ENCODE measurements around the gene CPLX4. TPM values are rescaled to one million over a fixed set of nuclear protein-coding genes. Genes with fewer than 3 reads are reported as not detected.
"Not testable (repeated sequence)": the region's sequence is repeated elsewhere in the genome, so short reads cannot be mapped to it uniquely, and the experiment has no call there.

The CPLX4 gene
- total RNA-seq, 5 donors from 2014 or later (not counting 1 experiment from before 2014, with no cell fraction given) = not detected

DNA sequence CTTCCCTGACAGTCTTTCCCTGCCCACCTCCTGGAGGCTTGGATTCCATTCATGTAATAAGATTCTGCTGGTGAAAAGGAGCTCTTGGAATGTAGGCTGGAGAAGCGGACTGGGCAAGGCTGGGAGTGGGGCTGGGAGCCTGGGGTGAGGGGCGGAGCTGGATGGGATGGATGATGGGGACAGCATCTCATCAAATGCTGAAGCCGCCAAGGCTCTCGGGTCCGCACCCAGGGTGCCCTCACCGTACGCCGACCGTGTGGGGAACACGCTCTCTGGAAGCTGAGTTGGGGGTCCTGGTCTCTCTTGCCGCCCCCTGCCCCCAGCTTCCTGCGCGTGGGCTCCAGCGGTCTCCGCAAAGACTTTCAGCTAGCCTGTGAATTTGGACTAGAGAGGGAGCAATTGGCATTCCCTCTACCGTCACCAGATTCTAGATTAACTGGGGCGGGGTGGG, 54.3 kb downstream of the CPLX4 start:
- peaks cover 56 to 81% of the 10 kb centered on the region in 2 donors for H3K27me3 Mint-ChIP-seq
- Histone ChIP-seq H3K4me1 (ENCODE audit: control insufficient read depth in 1 of 2, extremely low read depth in 1 of 2, insufficient read depth in 2 of 2, low read length in 2 of 2) (peaks cover 0 to 22% of the 10 kb centered on the region in 2 experiments), H3K4me3 (ENCODE audit: control insufficient read depth in 1 of 2, extremely low read depth in 1 of 2, low read length in 1 of 2) (no peak overlapping the region), H3K27ac (ENCODE audit: low read length) (no peak overlapping the region), H3K36me3 (ENCODE audit: control insufficient read depth in 2 of 2, extremely low read depth in 1 of 2, insufficient read depth in 1 of 2, low read length in 1 of 2) (no peaks in the 10 kb centered on the region), H3K9me3 (no peaks in the 10 kb centered on the region), H3K27me3 (replicated peaks in 1 of 2; ENCODE audit: control insufficient read depth in 2 of 2, extremely low read depth in 1 of 2, insufficient read depth in 2 of 2, low read length in 1 of 2) (peaks cover 19 to 53% of the 10 kb centered on the region in 2 experiments)
- H3K27ac Mint-ChIP-seq = no peak overlapping the region
- H3K4me1 Mint-ChIP-seq = peaks cover 18 to 28% (median 24%) of the 10 kb centered on the region in 3 donors
- WGBS (ENCODE audit: insufficient coverage) = 25% methylated on average over 10 of the region's 17 CpGs
- ChIA-PET CTCF (no interaction called here), POLR2A (no interaction called here)
- H3K4me3 Mint-ChIP-seq = peak overlapping the region in 1 of 3 donors; percentile 44
- ATAC-seq (replicated peaks in 1 of 4) = no peak
- no peak for DNase-seq
- no peaks in the 10 kb centered on the region for H3K36me3 Mint-ChIP-seq
- H3K9me3 Mint-ChIP-seq = no peaks in the 10 kb centered on the region

GRCh38 chr18:59263661-59264060, 54.8 kb downstream of the CPLX4 start:
- H3K4me1 ChIP-seq (ENCODE audit: control insufficient read depth in 1 of 2, extremely low read depth in 1 of 2, insufficient read depth in 2 of 2, low read length in 2 of 2) = peaks cover 0 to 19% of the 10 kb centered on the region in 2 experiments
- H3K4me3 Mint-ChIP-seq = peak overlapping the region in 1 of 3 donors; percentile 44
- H3K9me3 ChIP-seq = no peaks in the 10 kb centered on the region
- ChIA-PET POLR2A (no interaction called here), CTCF (no interaction called here)
- ATAC-seq (replicated peaks in 1 of 4) (no peak), DNase-seq (no peak)
- H3K4me1 Mint-ChIP-seq = peaks cover 18 to 25% (median 24%) of the 10 kb centered on the region in 3 donors
- H3K36me3 ChIP-seq (ENCODE audit: control insufficient read depth in 2 of 2, extremely low read depth in 1 of 2, insufficient read depth in 1 of 2, low read length in 1 of 2) = no peaks in the 10 kb centered on the region
- H3K27me3 ChIP-seq (replicated peaks in 1 of 2; ENCODE audit: control insufficient read depth in 2 of 2, extremely low read depth in 1 of 2, insufficient read depth in 2 of 2, low read length in 1 of 2) = peaks cover 19 to 50% of the 10 kb centered on the region in 2 experiments
- no peak overlapping the region for H3K27ac ChIP-seq (ENCODE audit: low read length)
- H3K9me3 Mint-ChIP-seq = no peaks in the 10 kb centered on the region
- H3K27me3 Mint-ChIP-seq = peaks cover 60 to 81% of the 10 kb centered on the region in 2 donors
- no peak overlapping the region for H3K27ac Mint-ChIP-seq
- H3K4me3 ChIP-seq (ENCODE audit: control insufficient read depth in 1 of 2, extremely low read depth in 1 of 2, low read length in 1 of 2) = no peak overlapping the region
- 12% methylated on average over 8 of the region's 16 CpGs for WGBS (ENCODE audit: insufficient coverage)
- no peaks in the 10 kb centered on the region for H3K36me3 Mint-ChIP-seq

GRCh38 chr18:59262243-59262642, 56.2 kb downstream of the CPLX4 start:
- ATAC-seq (replicated peaks in 1 of 4); H3K36me3 Mint-ChIP-seq; H3K9me3 ChIP-seq; CTCF ChIA-PET; H3K9me3 Mint-ChIP-seq; POLR2A ChIA-PET; H3K36me3 ChIP-seq (ENCODE audit: control insufficient read depth in 2 of 2, extremely low read depth in 1 of 2, insufficient read depth in 1 of 2, low read length in 1 of 2); H3K27ac Mint-ChIP-seq; DNase-seq; H3K4me3 ChIP-seq (ENCODE audit: control insufficient read depth in 1 of 2, extremely low read depth in 1 of 2, low read length in 1 of 2); H3K4me3 Mint-ChIP-seq; H3K27ac ChIP-seq (ENCODE audit: low read length): not testable (repeated sequence)
- H3K4me1 ChIP-seq (ENCODE audit: control insufficient read depth in 1 of 2, extremely low read depth in 1 of 2, insufficient read depth in 2 of 2, low read length in 2 of 2) = peaks cover 0 to 12% of the 10 kb centered on the region in 2 experiments
- Mint-ChIP-seq H3K4me1 (peaks cover 12 to 15% (median 14%) of the 10 kb centered on the region in 3 donors), H3K27me3 (peaks cover 53 to 75% of the 10 kb centered on the region in 2 donors)
- WGBS (ENCODE audit: insufficient coverage) = no CpG with 5 or more reads among the region's 2 CpGs
- H3K27me3 ChIP-seq (replicated peaks in 1 of 2; ENCODE audit: control insufficient read depth in 2 of 2, extremely low read depth in 1 of 2, insufficient read depth in 2 of 2, low read length in 1 of 2) = peaks cover 11 to 36% of the 10 kb centered on the region in 2 experiments

DNA sequence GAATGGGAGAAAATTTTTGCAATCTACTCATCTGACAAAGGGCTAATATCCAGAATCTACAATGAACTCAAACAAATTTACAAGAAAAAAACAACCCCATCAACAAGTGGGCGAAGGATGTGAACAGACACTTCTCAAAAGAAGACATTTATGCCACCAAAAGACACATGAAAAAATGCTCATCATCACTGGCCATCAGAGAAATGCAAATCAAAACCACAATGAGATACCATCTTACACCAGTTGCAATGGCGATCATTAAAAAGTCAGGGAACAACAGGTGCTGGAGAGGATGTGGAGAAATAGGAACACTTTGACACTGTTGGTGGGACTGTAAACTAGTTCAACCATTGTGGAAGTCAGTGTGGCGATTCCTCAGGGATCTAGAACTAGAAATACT, 56.6 kb downstream of the CPLX4 start:
- peaks cover 8 to 32% of the 10 kb centered on the region in 2 experiments for H3K27me3 ChIP-seq (replicated peaks in 1 of 2; ENCODE audit: control insufficient read depth in 2 of 2, extremely low read depth in 1 of 2, insufficient read depth in 2 of 2, low read length in 1 of 2)
- DNase-seq; H3K27ac ChIP-seq (ENCODE audit: low read length); H3K36me3 Mint-ChIP-seq; H3K9me3 ChIP-seq; POLR2A ChIA-PET; H3K27ac Mint-ChIP-seq; H3K4me3 ChIP-seq (ENCODE audit: control insufficient read depth in 1 of 2, extremely low read depth in 1 of 2, low read length in 1 of 2); H3K9me3 Mint-ChIP-seq; ATAC-seq (replicated peaks in 1 of 4); H3K36me3 ChIP-seq (ENCODE audit: control insufficient read depth in 2 of 2, extremely low read depth in 1 of 2, insufficient read depth in 1 of 2, low read length in 1 of 2); CTCF ChIA-PET; H3K4me3 Mint-ChIP-seq: not testable (repeated sequence)
- Mint-ChIP-seq H3K27me3 (peaks cover 50 to 73% of the 10 kb centered on the region in 2 donors), H3K4me1 (peaks cover 12 to 14% (median 12%) of the 10 kb centered on the region in 3 donors)
- peaks cover 0 to 12% of the 10 kb centered on the region in 2 experiments for H3K4me1 ChIP-seq (ENCODE audit: control insufficient read depth in 1 of 2, extremely low read depth in 1 of 2, insufficient read depth in 2 of 2, low read length in 2 of 2)
- no CpG with 5 or more reads among the region's 3 CpGs for WGBS (ENCODE audit: insufficient coverage)

DNA sequence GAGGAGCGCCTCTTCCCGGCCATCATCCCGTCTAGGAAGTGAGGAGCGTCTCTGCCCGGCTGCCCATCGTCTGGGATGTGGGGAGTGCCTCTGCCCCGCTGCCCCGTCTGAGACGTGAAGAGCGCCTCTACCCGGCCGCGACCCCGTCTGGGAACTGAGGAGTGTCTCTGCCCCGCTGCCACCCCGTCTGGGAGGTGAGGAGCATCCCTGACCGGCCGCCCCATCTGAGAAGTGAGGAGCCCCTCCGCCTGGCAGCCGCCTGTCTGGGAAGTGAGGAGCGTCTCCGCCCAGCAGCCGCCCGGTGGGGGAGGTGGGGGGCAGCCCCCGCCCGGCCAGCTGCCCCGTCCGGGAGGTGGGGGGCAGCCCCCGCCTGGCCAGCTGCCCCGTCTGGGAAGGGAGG, 63.0 kb downstream of the CPLX4 start:
- POLR2A ChIA-PET, CTCF ChIA-PET: not testable (repeated sequence)
- WGBS (ENCODE audit: insufficient coverage) = 95% methylated on average over 13 of the region's 30 CpGs

DNA sequence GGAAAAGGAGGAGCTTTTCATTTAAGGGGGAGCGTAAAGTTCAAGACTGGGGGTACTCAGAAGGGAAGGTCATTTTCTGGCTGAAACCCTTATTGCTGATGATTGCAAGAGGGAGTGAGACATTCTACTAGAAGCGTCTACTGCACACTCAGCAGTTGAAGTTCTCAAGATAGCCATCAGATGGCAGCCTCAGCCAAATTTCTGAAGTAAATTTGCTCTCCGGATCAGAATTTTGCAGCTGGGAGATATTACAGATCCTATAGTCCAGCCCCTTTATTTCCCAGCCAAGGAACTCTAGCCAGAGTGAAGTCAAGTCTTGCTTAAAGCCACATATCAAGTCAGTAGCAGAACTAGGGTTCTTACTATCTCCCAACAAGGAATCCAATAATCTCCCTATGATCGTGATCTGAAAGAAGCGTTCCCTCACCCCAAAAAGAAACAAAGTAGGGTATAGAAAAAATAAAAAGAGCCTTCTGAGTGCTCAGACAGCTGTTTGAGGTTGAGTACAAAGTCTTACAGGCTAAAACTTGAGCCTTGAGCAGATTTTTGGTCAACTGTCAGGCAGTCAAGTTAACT, 69.2 kb downstream of the CPLX4 start:
- CTCF ChIA-PET = interaction anchor here (0.7 to 2.5 kb wide), 4 partner anchors 9 to 1087 kb away, joined by 5 to 29 read pairs (median 12); no protein-coding TSS in a partner anchor
- H3K27me3 Mint-ChIP-seq = peaks cover 55% of the 10 kb centered on the region in 2 donors
- no peak for ATAC-seq (replicated peaks in 1 of 4)

More for the DNA sequence above, 63.0 kb downstream of the CPLX4 start:
- H3K36me3 ChIP-seq (ENCODE audit: control insufficient read depth in 2 of 2, extremely low read depth in 1 of 2, insufficient read depth in 1 of 2, low read length in 1 of 2); H3K4me1 ChIP-seq (ENCODE audit: control insufficient read depth in 1 of 2, extremely low read depth in 1 of 2, insufficient read depth in 2 of 2, low read length in 2 of 2); H3K27ac Mint-ChIP-seq; ATAC-seq (replicated peaks in 1 of 4); H3K4me1 Mint-ChIP-seq; H3K36me3 Mint-ChIP-seq; H3K4me3 ChIP-seq (ENCODE audit: control insufficient read depth in 1 of 2, extremely low read depth in 1 of 2, low read length in 1 of 2); H3K9me3 ChIP-seq; H3K27me3 ChIP-seq (replicated peaks in 1 of 2; ENCODE audit: control insufficient read depth in 2 of 2, extremely low read depth in 1 of 2, insufficient read depth in 2 of 2, low read length in 1 of 2); H3K27ac ChIP-seq (ENCODE audit: low read length); DNase-seq; H3K4me3 Mint-ChIP-seq; H3K9me3 Mint-ChIP-seq: not testable (repeated sequence)
- peaks cover 39 to 50% of the 10 kb centered on the region in 2 donors for H3K27me3 Mint-ChIP-seq

More for the DNA sequence above, 69.2 kb downstream of the CPLX4 start:
- Mint-ChIP-seq H3K4me3 (no peak overlapping the region), H3K36me3 (no peaks in the 10 kb centered on the region), H3K4me1 (no peaks in the 10 kb centered on the region), H3K9me3 (no peaks in the 10 kb centered on the region), H3K27ac (no peak overlapping the region)
- Histone ChIP-seq H3K27ac (ENCODE audit: low read length) (no peak overlapping the region), H3K9me3 (no peaks in the 10 kb centered on the region), H3K36me3 (ENCODE audit: control insufficient read depth in 2 of 2, extremely low read depth in 1 of 2, insufficient read depth in 1 of 2, low read length in 1 of 2) (no peaks in the 10 kb centered on the region), H3K4me3 (ENCODE audit: control insufficient read depth in 1 of 2, extremely low read depth in 1 of 2, low read length in 1 of 2) (no peak overlapping the region), H3K4me1 (ENCODE audit: control insufficient read depth in 1 of 2, extremely low read depth in 1 of 2, insufficient read depth in 2 of 2, low read length in 2 of 2) (no peaks in the 10 kb centered on the region), H3K27me3 (replicated peaks in 1 of 2; ENCODE audit: control insufficient read depth in 2 of 2, extremely low read depth in 1 of 2, insufficient read depth in 2 of 2, low read length in 1 of 2) (peaks cover 10% of the 10 kb centered on the region in 2 experiments)
- peak in 7 of 35 experiments; percentile 3 to 48 (median 9) for DNase-seq
- POLR2A ChIA-PET = no interaction called here
- WGBS (ENCODE audit: insufficient coverage) = 15% methylated on average over 3 of the region's 5 CpGs
